ENCODE data around the gene NCEH1. TPM values are rescaled to one million over a fixed set of nuclear protein-coding genes. Genes with fewer than 3 reads are reported as not detected.

The NCEH1 gene
- total RNA-seq, 1 donor from 2014 or later = 7.6 TPM

DNA sequence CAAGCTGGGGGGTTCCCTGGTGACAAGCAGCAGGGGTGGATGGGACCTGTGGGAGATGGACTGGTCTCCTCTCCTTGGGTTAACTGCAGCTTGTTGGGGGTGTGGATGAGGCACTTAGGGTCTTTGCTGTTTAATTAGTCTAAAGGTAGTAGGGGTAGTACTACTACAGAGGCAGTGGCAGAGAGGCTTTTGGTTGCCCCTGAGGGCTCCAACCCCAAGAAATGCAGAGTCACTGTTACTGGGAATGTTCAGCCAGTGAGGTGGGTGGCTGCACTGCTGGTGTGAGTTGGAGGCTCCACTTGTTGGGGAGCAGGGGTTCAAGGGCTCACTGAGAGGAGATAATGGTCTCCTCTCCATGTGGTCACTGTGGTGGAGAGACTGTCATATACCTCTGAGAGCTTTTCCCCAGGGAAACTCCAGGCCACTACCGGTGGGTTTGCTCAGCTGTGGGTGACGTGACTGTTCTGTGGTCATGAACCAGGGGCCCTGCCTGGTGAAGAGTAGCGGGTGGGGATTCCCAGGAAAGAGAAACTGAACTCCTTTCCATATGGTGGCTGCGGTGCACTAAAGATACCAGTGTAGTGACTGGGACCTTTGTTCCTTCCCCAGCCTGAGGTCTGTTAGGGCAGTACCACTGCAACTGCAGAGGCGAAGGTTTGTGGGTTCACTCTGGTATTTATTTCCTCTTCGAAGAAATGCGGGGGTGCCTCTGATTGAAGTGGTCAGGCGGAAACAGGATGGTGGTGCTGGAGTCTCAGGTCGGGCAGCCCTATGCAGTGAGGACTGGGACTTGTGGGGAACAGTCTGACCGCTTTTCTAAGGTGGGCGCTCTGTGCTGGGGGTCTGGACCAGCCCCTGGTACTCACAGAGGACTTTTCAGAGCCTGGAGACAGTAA lies 118.7 kb downstream of the NCEH1 start:
- intact Hi-C loops (cut with micrococcal nuclease) = loop anchor here (1.0 to 10.0 kb wide), 9 partner anchors 12 to 1337 kb away; partner anchors contain the start of genes ECT2 and TNFSF10

- intact Hi-C loops (cut with micrococcal nuclease) = loop anchor here (10.0 kb wide), 2 partner anchors 486 to 1336 kb away; no protein-coding TSS in a partner anchor
Observed at GRCh38 chr3:172591125-172591605, 119.7 kb downstream of the NCEH1 start.

GRCh38 chr3:172586436-172586835 lies 124.4 kb downstream of the NCEH1 start:
- intact Hi-C loops (cut with micrococcal nuclease) = no loop called here

GRCh38 chr3:172585954-172586353 lies 124.9 kb downstream of the NCEH1 start:
- intact Hi-C loops (cut with micrococcal nuclease) = no loop called here

DNA sequence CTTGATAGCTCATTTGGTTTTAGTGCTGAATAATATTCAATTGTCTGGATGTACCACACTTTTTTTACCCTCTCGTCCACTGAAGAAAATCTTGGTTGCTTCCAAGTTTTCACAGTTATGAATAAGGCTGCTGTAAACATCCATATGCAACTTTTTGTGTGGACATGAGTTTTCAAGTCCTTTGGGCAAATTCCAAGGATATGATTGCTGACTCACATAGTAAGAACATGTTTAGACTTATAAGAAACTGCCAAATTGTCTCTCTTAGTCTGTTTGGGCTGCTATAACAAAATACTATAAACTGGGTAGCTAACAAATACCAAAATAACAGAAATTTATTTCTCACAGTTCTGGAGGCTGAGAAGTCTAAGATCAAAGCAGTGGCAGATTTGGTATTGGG lies 128.2 kb downstream of the NCEH1 start:
- intact Hi-C loops (cut with micrococcal nuclease) = no loop called here

DNA sequence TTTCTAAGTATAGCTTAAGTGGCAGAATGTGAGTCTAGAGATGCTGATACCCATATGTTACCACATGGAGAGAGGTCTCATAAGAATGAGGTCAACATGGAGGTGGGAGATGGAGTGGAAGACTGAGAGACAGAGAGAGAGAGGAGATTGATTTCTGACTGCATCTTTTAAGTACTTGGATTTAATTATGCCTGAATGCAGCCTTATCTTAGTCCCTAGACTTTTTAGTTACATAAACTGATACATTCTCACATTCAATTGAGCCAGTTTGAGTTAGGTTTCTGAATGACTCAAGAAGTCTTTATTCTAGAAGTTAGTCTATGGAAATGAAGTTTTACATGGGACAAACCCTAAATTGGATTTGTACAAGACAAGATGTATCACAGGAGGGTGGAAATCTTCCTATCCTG lies 129.1 kb downstream of the NCEH1 start:
- intact Hi-C loops (cut with micrococcal nuclease) = no loop called here

- intact Hi-C loops (cut with micrococcal nuclease) = loop anchor here (1.0 kb wide), 3 partner anchors 11 to 58 kb away; partner anchors contain the start of gene TNFSF10
Observed at GRCh38 chr3:172580680-172581401, 130.0 kb downstream of the NCEH1 start.

Other genes with a start within 250 kb of the NCEH1 start
- gene TNFSF10, start 187.6 kb downstream of the NCEH1 start, total RNA-seq = 129 and 140 TPM in 2 replicates
- 52.8 and 57.8 TPM in 2 replicates for gene ECT2, start 39.7 kb upstream of the NCEH1 start, total RNA-seq

All from T-helper 2 cell treated with Interferon-gamma antibody and Interleukin-4, amounts not matched to agents 100 ng/mL and 5 ng/mL, for 36 hours (primary cell).